ENCODE measurements around the gene TINCR.
"Not testable (repeated sequence)": the region's sequence is repeated elsewhere in the genome, so short reads cannot be mapped to it uniquely, and the experiment has no call there.

DNA sequence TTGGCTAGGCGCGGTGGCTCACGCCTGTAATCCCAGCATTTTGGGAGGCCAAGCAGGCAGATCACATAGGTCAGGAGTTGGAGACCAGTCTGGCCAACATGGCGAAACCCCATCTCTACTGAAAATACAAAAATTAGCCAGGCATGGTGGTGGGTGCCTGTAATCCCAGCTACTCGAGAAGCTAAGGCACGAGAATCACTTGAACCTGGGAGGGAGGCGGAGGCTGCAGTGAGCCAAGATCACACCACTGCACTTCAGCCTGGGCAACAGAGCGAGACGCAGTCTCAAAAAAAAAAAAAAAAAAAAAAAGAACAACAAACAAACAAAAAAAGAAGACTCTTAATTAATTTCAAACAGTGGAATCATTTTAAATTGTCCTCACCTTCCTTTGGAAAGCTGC lies 41.0 kb upstream of the TINCR start:
- TF ChIP-seq, protein P1, sequence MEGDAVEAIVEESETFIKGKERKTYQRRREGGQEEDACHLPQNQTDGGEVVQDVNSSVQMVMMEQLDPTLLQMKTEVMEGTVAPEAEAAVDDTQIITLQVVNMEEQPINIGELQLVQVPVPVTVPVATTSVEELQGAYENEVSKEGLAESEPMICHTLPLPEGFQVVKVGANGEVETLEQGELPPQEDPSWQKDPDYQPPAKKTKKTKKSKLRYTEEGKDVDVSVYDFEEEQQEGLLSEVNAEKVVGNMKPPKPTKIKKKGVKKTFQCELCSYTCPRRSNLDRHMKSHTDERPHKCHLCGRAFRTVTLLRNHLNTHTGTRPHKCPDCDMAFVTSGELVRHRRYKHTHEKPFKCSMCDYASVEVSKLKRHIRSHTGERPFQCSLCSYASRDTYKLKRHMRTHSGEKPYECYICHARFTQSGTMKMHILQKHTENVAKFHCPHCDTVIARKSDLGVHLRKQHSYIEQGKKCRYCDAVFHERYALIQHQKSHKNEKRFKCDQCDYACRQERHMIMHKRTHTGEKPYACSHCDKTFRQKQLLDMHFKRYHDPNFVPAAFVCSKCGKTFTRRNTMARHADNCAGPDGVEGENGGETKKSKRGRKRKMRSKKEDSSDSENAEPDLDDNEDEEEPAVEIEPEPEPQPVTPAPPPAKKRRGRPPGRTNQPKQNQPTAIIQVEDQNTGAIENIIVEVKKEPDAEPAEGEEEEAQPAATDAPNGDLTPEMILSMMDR (IDR thresholded peaks at IDR 0.05; ENCODE audit: extremely low read depth in 1 of 2, insufficient read depth in 1 of 2, low read depth in 1 of 2, low read length in 2 of 2) = not testable (repeated sequence)
- TF ChIP-seq POLR2A (IDR thresholded peaks at IDR 0.05; ENCODE audit: low read depth, low read length) = not testable (repeated sequence)
- TF ChIP-seq, protein P2, sequence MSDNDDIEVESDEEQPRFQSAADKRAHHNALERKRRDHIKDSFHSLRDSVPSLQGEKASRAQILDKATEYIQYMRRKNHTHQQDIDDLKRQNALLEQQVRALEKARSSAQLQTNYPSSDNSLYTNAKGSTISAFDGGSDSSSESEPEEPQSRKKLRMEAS (IDR thresholded peaks at IDR 0.05; ENCODE audit: insufficient read depth, insufficient read length) = not testable (repeated sequence)

Data from endothelial cell of umbilical vein (primary cell).